Measurements from ENCODE around the gene TNFSF11.

The TNFSF11 gene

GRCh38 chr13:42617221-42617620 is 43.3 kb downstream of the TNFSF11 start:
- Mint-ChIP-seq H3K27ac (no peak overlapping the region), H3K36me3 (no peaks in the 10 kb centered on the region), H3K4me1 (no peaks in the 10 kb centered on the region), H3K9me3 (no peaks in the 10 kb centered on the region), H3K4me3 (no peak overlapping the region)
- ATAC-seq: no peak
- no peak for DNase-seq (ENCODE audit: low spot score in 2 of 2)

- DNase-seq (ENCODE audit: low spot score in 2 of 2) (no peak), ATAC-seq (no peak)
- no peaks in the 10 kb centered on the region for H3K4me1 Mint-ChIP-seq
- H3K4me3 Mint-ChIP-seq: no peak overlapping the region
- H3K36me3 Mint-ChIP-seq: no peaks in the 10 kb centered on the region
- no peak overlapping the region for H3K27ac Mint-ChIP-seq
- H3K9me3 Mint-ChIP-seq: no peaks in the 10 kb centered on the region
Observed at GRCh38 chr13:42623916-42624315, 50.0 kb downstream of the TNFSF11 start.

- H3K36me3 Mint-ChIP-seq: no peaks in the 10 kb centered on the region
Observed at GRCh38 chr13:42625611-42626010, 51.7 kb downstream of the TNFSF11 start.

GRCh38 chr13:42626176-42626860 is 52.4 kb downstream of the TNFSF11 start:
- no peak for ATAC-seq
- DNase-seq (ENCODE audit: low spot score in 2 of 2): no peak
- Mint-ChIP-seq H3K4me1 (no peaks in the 10 kb centered on the region), H3K27ac (no peak overlapping the region), H3K4me3 (no peak overlapping the region), H3K9me3 (no peaks in the 10 kb centered on the region), H3K36me3 (no peaks in the 10 kb centered on the region)

More at GRCh38 chr13:42625611-42626010, 51.7 kb downstream of the TNFSF11 start:
- H3K4me1 Mint-ChIP-seq: no peaks in the 10 kb centered on the region
- H3K4me3 Mint-ChIP-seq: no peak overlapping the region
- DNase-seq (ENCODE audit: low spot score in 2 of 2): no peak
- H3K9me3 Mint-ChIP-seq: no peaks in the 10 kb centered on the region
- no peak overlapping the region for H3K27ac Mint-ChIP-seq
- no peak for ATAC-seq

GRCh38 chr13:42628666-42629065 is 54.7 kb downstream of the TNFSF11 start:
- no peak overlapping the region for H3K4me3 Mint-ChIP-seq
- no peaks in the 10 kb centered on the region for H3K9me3 Mint-ChIP-seq
- no peaks in the 10 kb centered on the region for H3K4me1 Mint-ChIP-seq
- H3K36me3 Mint-ChIP-seq: no peaks in the 10 kb centered on the region
- no peak for DNase-seq (ENCODE audit: low spot score in 2 of 2)
- no peak overlapping the region for H3K27ac Mint-ChIP-seq
- no peak for ATAC-seq

GRCh38 chr13:42631181-42631580 is 57.2 kb downstream of the TNFSF11 start:
- DNase-seq (ENCODE audit: low spot score in 2 of 2): no peak
- no peak overlapping the region for H3K27ac Mint-ChIP-seq
- H3K4me3 Mint-ChIP-seq: no peak overlapping the region
- H3K4me1 Mint-ChIP-seq: no peaks in the 10 kb centered on the region
- H3K9me3 Mint-ChIP-seq: no peaks in the 10 kb centered on the region
- no peaks in the 10 kb centered on the region for H3K36me3 Mint-ChIP-seq
- ATAC-seq: no peak

- Mint-ChIP-seq H3K4me1 (no peaks in the 10 kb centered on the region), H3K36me3 (no peaks in the 10 kb centered on the region), H3K9me3 (no peaks in the 10 kb centered on the region), H3K27ac (no peak overlapping the region), H3K4me3 (no peak overlapping the region)
- ATAC-seq (no peak), DNase-seq (ENCODE audit: low spot score in 2 of 2) (no peak)
Observed at GRCh38 chr13:42633495-42633894, 59.5 kb downstream of the TNFSF11 start.

- no peaks in the 10 kb centered on the region for H3K4me1 Mint-ChIP-seq
- H3K9me3 Mint-ChIP-seq: peaks cover 2% of the 10 kb centered on the region
- DNase-seq (ENCODE audit: low spot score in 2 of 2): no peak
- no peak overlapping the region for H3K27ac Mint-ChIP-seq
- H3K4me3 Mint-ChIP-seq: no peak overlapping the region
- H3K36me3 Mint-ChIP-seq: no peaks in the 10 kb centered on the region
- no peak for ATAC-seq
Observed at GRCh38 chr13:42638101-42638500, 64.1 kb downstream of the TNFSF11 start.

- no peak overlapping the region for H3K4me3 Mint-ChIP-seq
- H3K9me3 Mint-ChIP-seq: peaks cover 2% of the 10 kb centered on the region
- H3K27ac Mint-ChIP-seq: no peak overlapping the region
- ATAC-seq (no peak), DNase-seq (ENCODE audit: low spot score in 2 of 2) (no peak)
- no peaks in the 10 kb centered on the region for H3K36me3 Mint-ChIP-seq
- H3K4me1 Mint-ChIP-seq: no peaks in the 10 kb centered on the region
Observed at GRCh38 chr13:42638886-42639285, 64.9 kb downstream of the TNFSF11 start.

- Mint-ChIP-seq H3K9me3 (peaks cover 2% of the 10 kb centered on the region), H3K4me1 (no peaks in the 10 kb centered on the region), H3K4me3 (no peak overlapping the region), H3K27ac (no peak overlapping the region), H3K36me3 (no peaks in the 10 kb centered on the region)
- no peak for ATAC-seq
- DNase-seq (ENCODE audit: low spot score in 2 of 2): no peak
Observed at GRCh38 chr13:42643076-42643475, 69.1 kb downstream of the TNFSF11 start.

GRCh38 chr13:42644841-42645240 is 70.9 kb downstream of the TNFSF11 start:
- H3K9me3 Mint-ChIP-seq: peaks cover 2% of the 10 kb centered on the region

GRCh38 chr13:42645717-42646116 is 71.8 kb downstream of the TNFSF11 start:
- no peak for ATAC-seq
- Mint-ChIP-seq H3K9me3 (peaks cover 2% of the 10 kb centered on the region), H3K27ac (no peak overlapping the region), H3K4me1 (no peaks in the 10 kb centered on the region), H3K4me3 (no peak overlapping the region), H3K36me3 (no peaks in the 10 kb centered on the region)
- DNase-seq (ENCODE audit: low spot score in 2 of 2): no peak

More at GRCh38 chr13:42644841-42645240, 70.9 kb downstream of the TNFSF11 start:
- H3K4me3 Mint-ChIP-seq: no peak overlapping the region
- no peak overlapping the region for H3K27ac Mint-ChIP-seq
- no peaks in the 10 kb centered on the region for H3K4me1 Mint-ChIP-seq
- ATAC-seq: no peak
- H3K36me3 Mint-ChIP-seq: no peaks in the 10 kb centered on the region
- DNase-seq (ENCODE audit: low spot score in 2 of 2): no peak

GRCh38 chr13:42649141-42649540 is 75.2 kb downstream of the TNFSF11 start:
- H3K36me3 Mint-ChIP-seq: no peaks in the 10 kb centered on the region
- H3K4me1 Mint-ChIP-seq: no peaks in the 10 kb centered on the region
- no peak for DNase-seq (ENCODE audit: low spot score in 2 of 2)
- no peaks in the 10 kb centered on the region for H3K9me3 Mint-ChIP-seq
- H3K27ac Mint-ChIP-seq: no peak overlapping the region
- no peak for ATAC-seq
- H3K4me3 Mint-ChIP-seq: no peak overlapping the region

GRCh38 chr13:42649831-42650230 is 75.9 kb downstream of the TNFSF11 start:
- Mint-ChIP-seq H3K27ac (no peak overlapping the region), H3K9me3 (no peaks in the 10 kb centered on the region), H3K4me3 (no peak overlapping the region), H3K4me1 (no peaks in the 10 kb centered on the region), H3K36me3 (no peaks in the 10 kb centered on the region)
- DNase-seq (ENCODE audit: low spot score in 2 of 2) (no peak), ATAC-seq (no peak)

- no peaks in the 10 kb centered on the region for H3K4me1 Mint-ChIP-seq
- no peak overlapping the region for H3K27ac Mint-ChIP-seq
- no peak overlapping the region for H3K4me3 Mint-ChIP-seq
- no peaks in the 10 kb centered on the region for H3K9me3 Mint-ChIP-seq
- no peaks in the 10 kb centered on the region for H3K36me3 Mint-ChIP-seq
- DNase-seq (ENCODE audit: low spot score in 2 of 2) (no peak), ATAC-seq (no peak)
Observed at GRCh38 chr13:42650506-42650905, 76.6 kb downstream of the TNFSF11 start.

- Mint-ChIP-seq H3K9me3 (no peaks in the 10 kb centered on the region), H3K27ac (no peak overlapping the region), H3K36me3 (no peaks in the 10 kb centered on the region), H3K4me1 (no peaks in the 10 kb centered on the region), H3K4me3 (no peak overlapping the region)
- ATAC-seq (no peak), DNase-seq (ENCODE audit: low spot score in 2 of 2) (no peak)
Observed at GRCh38 chr13:42651936-42652641, 78.1 kb downstream of the TNFSF11 start.

Data from stimulated activated effector memory CD8-positive, alpha-beta T cell treated with anti-CD3 and anti-CD28 coated beads, Interleukin-12 subunit alpha, Interleukin-12 subunit beta, amount 100 ng/mL, for 72 hours (primary cell).